Measurements from ENCODE around the gene PRSS21.

Gene PRSS21

DNA sequence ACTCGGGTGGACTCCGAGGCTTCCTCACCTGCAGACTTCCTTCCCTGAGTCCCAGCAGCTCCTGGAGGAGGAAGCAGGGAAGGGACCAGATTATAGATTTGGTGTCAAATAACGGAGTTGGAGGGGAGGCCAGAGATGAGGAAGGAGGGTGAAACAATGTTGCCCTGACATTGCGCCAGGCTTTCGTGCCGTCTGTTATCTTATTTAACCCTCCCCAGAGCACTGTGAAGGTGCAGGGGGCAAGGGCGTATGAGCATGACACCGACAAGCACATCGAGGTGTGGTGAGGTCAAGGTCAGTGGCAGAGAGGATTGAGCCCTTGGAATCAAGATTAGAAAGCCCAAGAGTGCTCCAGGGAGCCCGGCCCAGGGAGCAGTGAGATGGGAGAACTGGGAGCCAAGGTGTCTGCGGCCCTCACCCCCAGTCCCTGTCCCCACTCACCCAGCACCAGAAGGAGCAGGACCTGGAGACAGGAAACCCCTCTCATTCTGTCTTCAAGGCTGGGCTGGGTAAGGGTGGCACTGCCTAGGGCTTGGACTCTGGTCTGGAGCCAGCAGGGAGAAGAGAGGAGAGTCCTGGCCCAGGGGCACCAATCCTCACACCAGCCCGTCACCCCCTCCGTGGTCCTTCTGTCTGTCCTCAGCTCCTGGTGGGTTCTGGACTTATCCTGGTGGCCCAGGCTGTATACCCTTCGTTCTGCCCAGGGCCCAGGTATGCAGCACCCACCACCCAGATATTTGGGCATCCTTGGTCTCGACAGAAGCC is 30.8 kb upstream of the PRSS21 start:
- H3K4me3 ChIP-seq (ENCODE audit: control insufficient read depth, low read depth, low read length): no peak overlapping the region
- TF ChIP-seq, protein P1, sequence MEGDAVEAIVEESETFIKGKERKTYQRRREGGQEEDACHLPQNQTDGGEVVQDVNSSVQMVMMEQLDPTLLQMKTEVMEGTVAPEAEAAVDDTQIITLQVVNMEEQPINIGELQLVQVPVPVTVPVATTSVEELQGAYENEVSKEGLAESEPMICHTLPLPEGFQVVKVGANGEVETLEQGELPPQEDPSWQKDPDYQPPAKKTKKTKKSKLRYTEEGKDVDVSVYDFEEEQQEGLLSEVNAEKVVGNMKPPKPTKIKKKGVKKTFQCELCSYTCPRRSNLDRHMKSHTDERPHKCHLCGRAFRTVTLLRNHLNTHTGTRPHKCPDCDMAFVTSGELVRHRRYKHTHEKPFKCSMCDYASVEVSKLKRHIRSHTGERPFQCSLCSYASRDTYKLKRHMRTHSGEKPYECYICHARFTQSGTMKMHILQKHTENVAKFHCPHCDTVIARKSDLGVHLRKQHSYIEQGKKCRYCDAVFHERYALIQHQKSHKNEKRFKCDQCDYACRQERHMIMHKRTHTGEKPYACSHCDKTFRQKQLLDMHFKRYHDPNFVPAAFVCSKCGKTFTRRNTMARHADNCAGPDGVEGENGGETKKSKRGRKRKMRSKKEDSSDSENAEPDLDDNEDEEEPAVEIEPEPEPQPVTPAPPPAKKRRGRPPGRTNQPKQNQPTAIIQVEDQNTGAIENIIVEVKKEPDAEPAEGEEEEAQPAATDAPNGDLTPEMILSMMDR (IDR thresholded peaks at IDR 0.05; ENCODE audit: control insufficient read depth, insufficient read depth, low read depth, low read length, missing control alignments): no peak
- DNase-seq (ENCODE audit: low read depth): no peak

DNA sequence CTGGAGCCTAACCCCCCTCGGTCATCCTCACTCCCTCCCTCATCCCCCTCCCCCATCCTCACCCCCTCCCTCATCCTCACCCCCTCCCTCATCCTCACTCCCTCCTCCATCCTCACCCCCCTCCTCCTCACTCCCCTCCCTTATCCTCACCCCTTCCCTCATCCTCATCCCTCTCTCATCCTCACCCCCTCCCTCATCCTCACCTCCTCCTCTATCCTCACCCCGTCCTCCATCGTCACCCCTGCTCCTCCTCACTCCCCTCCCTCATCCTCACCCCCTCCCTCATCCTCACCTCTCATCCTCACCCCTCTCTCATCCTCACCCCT is 30.2 kb upstream of the PRSS21 start:
- no peak for DNase-seq (ENCODE audit: low read depth)
- no peak overlapping the region for H3K4me3 ChIP-seq (ENCODE audit: control insufficient read depth, low read depth, low read length)
- TF ChIP-seq, protein P1 (IDR thresholded peaks at IDR 0.05; ENCODE audit: control insufficient read depth, insufficient read depth, low read depth, low read length, missing control alignments): no peak

DNA sequence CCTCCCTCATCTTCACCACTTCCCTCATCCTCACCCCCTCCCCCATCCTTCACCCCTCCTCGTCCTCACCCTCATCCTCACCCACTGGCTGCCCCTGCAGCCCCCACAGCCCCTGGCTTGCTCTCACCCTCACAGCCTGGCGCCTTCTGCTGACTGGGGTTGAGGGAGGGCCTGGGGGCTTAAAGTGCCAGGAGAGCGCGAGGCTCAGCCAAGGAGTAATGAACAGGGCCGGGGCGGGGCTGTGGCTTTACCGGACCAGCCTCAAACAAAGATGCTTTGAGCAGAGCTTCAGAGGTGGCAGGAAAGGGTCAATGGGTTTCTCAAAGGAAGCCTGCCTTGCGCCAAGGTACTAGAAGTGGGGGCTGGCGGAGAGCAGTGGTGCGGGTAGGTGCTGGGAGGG is 29.6 kb upstream of the PRSS21 start, which contains the start of gene PRSS33:
Gene PRSS33, minus strand, starts transcription at position 155 of the 400 bp plus-strand sequence. CDS start 1,013 bp downstream, outside the sequence.
- TF ChIP-seq, protein P1 (IDR thresholded peaks at IDR 0.05; ENCODE audit: control insufficient read depth, insufficient read depth, low read depth, low read length, missing control alignments): no peak
- DNase-seq (ENCODE audit: low read depth): no peak
- no peak within 1 kb of the TSS for H3K4me3 ChIP-seq (ENCODE audit: control insufficient read depth, low read depth, low read length)

DNA sequence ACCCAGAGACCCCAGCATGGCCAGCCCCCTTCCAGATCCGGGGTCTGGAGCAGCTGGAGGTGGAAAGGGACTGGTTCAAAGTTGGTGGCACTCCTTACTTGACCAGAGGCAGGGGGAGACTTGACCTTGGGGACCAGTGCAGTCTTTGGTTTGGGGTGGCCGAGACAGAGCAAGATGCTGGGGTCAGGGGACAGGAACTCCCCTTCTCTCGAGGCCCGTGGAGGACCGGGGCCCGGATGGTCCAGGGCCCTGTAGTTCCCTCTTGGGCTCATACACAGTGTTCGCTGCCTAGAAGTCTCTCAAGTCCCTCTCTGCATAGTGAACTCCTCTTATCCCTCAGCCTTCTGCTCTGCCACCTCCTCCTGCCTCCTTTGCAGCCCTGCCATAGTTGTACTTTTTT is 29.1 kb upstream of the PRSS21 start:
- no peak overlapping the region for H3K4me3 ChIP-seq (ENCODE audit: control insufficient read depth, low read depth, low read length)
- no peak for DNase-seq (ENCODE audit: low read depth)
- TF ChIP-seq, protein P1 (IDR thresholded peaks at IDR 0.05; ENCODE audit: control insufficient read depth, insufficient read depth, low read depth, low read length, missing control alignments): no peak

DNA sequence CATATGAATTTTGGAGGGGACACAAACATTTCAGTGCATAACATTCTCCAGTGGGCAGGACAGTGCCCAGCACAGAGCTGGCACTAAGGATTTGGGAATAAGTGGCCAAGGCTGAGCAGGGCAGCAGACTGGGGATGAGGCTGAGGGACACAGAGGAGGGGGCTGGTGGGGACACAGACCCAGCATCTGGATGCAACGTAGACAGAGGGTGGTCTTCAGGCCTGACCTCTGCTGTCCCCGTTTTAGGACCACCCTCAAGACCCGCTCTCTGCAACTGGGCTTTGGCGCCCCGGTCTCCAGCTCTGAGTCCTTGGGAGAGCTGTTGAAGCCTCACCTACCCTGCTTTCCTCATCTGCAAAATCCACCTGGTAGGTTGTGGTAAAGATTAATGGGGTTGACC is 26.4 kb upstream of the PRSS21 start:
- DNase-seq (ENCODE audit: low read depth): no peak
- no peak overlapping the region for H3K4me3 ChIP-seq (ENCODE audit: control insufficient read depth, low read depth, low read length)
- TF ChIP-seq, protein P1 (IDR thresholded peaks at IDR 0.05; ENCODE audit: control insufficient read depth, insufficient read depth, low read depth, low read length, missing control alignments): no peak

DNA sequence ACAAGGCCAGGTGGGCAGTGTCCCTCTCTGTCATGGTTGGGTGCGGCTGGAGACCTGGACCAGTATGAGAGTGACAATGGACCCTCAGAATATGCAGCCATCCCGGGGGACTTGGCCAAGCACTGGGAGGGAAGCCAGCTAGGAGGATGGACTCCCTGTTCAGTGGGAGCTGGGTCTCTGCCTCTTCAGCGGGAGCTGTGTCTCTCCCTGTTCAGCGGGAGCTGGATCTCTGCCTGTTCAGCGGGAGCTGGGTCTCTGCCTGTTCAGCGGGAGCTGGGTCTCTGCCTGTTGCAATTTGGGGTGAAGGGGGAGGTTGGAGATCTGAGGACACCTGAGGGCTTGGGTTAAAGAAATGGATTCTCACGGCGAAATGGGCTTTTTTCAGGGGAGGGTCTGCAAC is 25.9 kb upstream of the PRSS21 start:
- H3K4me3 ChIP-seq (ENCODE audit: control insufficient read depth, low read depth, low read length): no peak overlapping the region
- no peak for DNase-seq (ENCODE audit: low read depth)
- TF ChIP-seq, protein P1 (IDR thresholded peaks at IDR 0.05; ENCODE audit: control insufficient read depth, insufficient read depth, low read depth, low read length, missing control alignments): no peak
